GM21529 (cell line): Measurements from ENCODE around the gene SSC5D.

ENCODE experiments used
- ATAC-seq: cut with Tn5 transposase; IDR thresholded peaks from one replicate; pipeline ENCODE4 v1.9.1; 2021; ENCODE audit not compliant: unreplicated experiment

The SSC5D gene

GRCh38 chr19:55552620-55553019, 64.4 kb downstream of the SSC5D start:
- no peak for ATAC-seq

GRCh38 chr19:55553217-55554182, 65.3 kb downstream of the SSC5D start:
- no peak for ATAC-seq

GRCh38 chr19:55554302-55554701, 66.1 kb downstream of the SSC5D start:
- ATAC-seq: no peak

- no peak for ATAC-seq
These were observed 66.5 kb downstream of the SSC5D start for GRCh38 chr19:55554741-55555152.

- no peak for ATAC-seq
These were observed 71.4 kb downstream of the SSC5D start for GRCh38 chr19:55559684-55560083.

GRCh38 chr19:55563261-55563690, 75.0 kb downstream of the SSC5D start:
- ATAC-seq: no peak

GRCh38 chr19:55566823-55567222, 78.6 kb downstream of the SSC5D start:
- no peak for ATAC-seq

- no peak for ATAC-seq
These were observed 79.6 kb downstream of the SSC5D start for GRCh38 chr19:55567708-55568328.
